Measurements from ENCODE around the gene CLTA.

GRCh38 chr9:36170531-36170930, 20.2 kb upstream of the CLTA start:
- TF ChIP-seq CTCF (IDR thresholded peaks at IDR 0.05; ENCODE audit: low read depth, low read length) (no peak), EZH2phosphoT487 (IDR thresholded peaks at IDR 0.05; ENCODE audit: low read depth) (no peak)
